Activated naive CD4-positive, alpha-beta T cell treated with anti-CD3 and anti-CD28 coated beads, Interleukin-2, amount 50 U/mL, for 16 hours (primary cell): ENCODE measurements around the gene LRIG1.

Experiments used
- DNase-seq: peaks from one replicate; pipeline ENCODE4 v3.0.0-alpha.2; 2020

The LRIG1 gene

GRCh38 chr3:66500576-66501482 lies at the start of gene LRIG1:
LRIG1 (minus strand) TSS chr3:66501022; CDS start chr3:66500407, 615 bp downstream.
- DNase-seq: peak; percentile 99

DNA sequence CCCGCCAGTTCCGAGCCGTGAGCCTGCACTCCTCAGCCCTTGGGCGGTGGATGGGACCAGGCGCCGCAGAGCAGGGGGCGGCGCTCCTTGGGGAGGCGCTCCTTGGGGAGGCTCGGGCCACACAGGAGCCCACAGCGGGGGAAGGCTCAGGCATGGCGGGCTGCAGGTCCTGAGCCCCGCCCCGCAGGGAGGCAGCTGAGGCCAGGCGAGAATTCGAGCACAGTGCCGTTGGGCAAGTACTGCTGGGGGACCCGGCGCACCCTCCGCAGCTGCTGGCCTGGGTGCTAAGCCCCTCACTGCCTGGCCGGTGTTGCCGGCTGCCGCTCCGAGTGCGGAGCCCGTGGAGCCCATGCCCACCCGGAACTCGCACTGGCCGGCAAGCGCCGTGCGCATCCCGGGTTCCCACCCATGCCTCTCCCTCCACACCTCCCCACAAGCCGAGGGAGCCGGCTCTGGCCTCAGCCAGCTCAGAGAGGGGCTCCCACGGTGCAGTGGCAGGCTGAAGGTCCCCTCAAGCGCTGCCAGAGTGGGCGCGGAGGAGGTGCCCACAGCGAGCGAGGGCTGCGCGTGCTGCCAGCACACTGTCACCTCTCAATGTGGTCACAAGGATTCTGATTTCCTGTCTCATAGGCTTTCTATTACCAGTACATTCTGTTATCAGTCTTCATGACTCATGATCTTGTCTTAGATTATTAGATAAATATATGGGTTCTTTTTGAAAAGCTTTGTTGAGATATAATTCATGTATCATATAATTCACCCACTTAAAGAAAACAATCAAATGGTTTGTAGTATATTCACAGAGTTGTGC lies 44.0 kb upstream of the LRIG1 start:
- no peak for DNase-seq

GRCh38 chr3:66542153-66542552 lies 41.3 kb upstream of the LRIG1 start:
- no peak for DNase-seq

- DNase-seq: no peak
These were observed 38.7 kb upstream of the LRIG1 start for GRCh38 chr3:66539466-66539989.

GRCh38 chr3:66538390-66538789 lies 37.6 kb upstream of the LRIG1 start:
- DNase-seq: no peak

DNA sequence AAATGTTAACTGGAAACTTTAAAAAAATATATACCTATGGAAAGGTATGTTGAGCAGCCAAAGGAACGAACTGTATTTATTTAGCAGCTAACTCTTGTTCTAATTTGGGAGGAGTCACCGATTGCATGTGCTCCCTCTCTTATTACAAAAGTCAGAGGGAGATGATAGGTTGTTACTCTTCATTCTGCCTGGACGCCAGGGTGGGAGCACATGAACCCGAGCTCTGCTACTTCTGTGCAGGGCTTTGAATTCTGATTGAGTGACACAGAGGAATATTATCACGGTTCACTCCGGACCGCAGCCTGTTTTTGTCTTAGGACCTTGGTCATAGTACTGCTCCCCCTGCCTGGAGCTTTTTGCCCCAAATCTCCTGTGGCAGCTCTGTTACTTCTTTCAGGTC lies 36.9 kb upstream of the LRIG1 start:
- DNase-seq: no peak

DNA sequence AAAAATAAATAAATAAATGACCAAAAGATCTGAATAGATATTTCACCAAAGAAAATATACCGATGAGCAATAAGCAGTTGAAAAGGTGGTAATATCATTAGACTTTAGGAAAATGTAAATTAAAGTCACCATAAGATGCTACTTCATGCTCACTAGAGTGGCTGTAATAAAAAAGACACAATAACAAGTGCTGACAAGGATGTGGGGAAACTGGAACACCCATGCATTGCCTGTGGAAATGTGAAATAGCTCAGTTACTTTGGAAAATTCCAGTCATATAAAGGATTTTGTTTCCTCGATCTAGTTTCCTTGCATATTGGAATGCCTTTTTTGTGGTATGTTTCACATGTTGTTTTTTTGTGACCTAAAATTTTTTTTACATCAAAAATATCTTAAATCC lies 36.0 kb upstream of the LRIG1 start:
- DNase-seq: no peak

- no peak for DNase-seq
These were observed 33.6 kb upstream of the LRIG1 start for GRCh38 chr3:66534304-66534845.

GRCh38 chr3:66532613-66533012 lies 31.8 kb upstream of the LRIG1 start:
- no peak for DNase-seq

DNA sequence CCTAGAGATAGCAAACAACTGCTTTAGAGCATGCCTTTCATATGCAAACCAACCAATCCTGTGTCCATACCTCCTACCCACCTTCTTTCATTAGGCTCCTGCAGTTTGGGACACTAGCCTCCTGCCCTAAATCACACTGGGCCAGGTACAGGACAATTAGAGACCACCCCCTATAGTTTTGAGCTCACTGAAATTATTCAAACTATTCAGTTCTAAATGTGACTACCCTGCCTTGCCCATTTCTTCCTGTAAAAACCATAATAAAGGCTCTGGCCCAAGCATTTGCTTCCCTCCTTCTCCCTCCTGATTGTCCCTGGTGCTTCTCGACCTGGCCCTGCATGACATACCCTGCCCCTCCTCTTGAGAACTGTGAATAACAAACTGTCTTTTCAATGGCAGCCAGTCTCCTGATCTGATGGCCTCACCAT lies 31.4 kb upstream of the LRIG1 start:
- no peak for DNase-seq

DNA sequence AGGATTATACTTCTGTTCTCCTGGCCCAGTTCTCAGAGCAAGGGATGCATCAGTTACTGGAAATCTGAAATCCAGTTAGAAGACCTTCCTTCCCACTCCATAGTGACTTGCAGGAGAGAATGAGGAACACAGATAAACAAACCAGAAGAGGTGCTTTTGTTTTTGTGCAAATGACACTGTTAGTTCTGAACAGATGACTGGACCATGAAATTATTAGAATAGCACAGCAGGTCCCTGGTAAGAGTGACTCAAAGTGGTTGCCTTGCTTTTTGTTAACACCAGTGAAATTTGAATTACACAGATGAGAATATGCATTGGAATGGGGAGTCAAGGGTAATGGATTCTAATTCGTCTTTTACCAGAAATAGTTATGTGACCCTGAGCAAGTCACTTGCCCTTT lies 30.4 kb upstream of the LRIG1 start:
- DNase-seq: no peak

DNA sequence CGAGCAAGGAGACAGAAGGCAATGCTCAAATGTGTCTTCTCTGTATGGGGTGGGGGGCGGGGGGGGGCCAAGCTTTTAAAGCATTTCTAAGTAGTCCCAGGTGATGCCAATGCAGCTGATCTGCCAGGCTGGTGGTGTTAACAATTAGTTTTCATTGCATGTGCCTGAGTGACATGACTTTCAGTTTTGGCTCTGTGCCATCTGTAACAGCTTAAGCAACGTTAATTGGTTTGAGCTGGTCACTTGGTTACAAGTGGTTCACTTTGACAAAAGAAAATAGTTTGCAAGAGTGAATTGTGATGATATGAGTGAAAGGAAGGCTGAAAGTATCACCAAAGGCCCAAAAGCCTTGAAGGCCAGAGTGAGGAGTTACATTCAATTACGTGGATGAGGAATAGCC lies 26.4 kb upstream of the LRIG1 start:
- DNase-seq: no peak

DNA sequence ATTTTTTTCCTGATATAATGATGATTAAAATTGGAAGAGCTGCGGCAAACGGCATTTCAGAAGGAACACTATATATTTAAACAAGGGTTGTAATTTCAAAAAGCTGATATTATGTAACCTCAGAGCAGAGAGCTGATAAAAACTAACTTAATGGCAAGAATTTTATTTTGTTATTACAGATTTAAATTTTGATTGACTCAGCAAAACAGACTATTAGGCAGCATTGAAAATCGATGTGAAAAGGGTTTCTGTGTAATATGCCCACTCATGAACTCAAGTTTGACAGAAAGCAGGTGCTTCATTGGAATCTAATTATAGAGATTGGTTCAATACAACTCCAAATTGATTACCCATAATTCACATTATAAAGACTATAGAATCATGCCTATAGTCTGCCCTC lies 24.9 kb upstream of the LRIG1 start:
- DNase-seq: no peak

GRCh38 chr3:66520724-66521123 lies 19.9 kb upstream of the LRIG1 start:
- no peak for DNase-seq

DNA sequence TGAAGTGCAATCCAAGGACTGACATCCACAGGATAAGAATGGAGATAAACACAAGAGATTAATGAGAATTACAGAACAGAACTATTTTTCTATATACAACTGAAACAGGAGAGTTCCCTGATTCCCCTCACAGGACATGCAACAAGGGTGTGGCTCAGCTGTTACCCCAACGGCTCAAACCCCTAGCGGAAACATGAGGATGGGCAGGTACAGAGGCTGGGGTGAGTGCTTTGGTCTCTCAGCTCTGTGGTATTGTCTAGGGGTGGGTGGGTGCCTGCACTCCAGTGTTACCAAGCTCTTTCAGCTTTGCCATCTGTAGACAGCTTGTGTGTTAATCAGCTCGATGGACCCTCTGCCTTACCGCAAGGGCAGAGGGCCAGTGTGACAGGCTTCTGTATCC lies 17.8 kb upstream of the LRIG1 start:
- no peak for DNase-seq

- no peak for DNase-seq
These were observed 17.3 kb upstream of the LRIG1 start for GRCh38 chr3:66518126-66518525.

DNA sequence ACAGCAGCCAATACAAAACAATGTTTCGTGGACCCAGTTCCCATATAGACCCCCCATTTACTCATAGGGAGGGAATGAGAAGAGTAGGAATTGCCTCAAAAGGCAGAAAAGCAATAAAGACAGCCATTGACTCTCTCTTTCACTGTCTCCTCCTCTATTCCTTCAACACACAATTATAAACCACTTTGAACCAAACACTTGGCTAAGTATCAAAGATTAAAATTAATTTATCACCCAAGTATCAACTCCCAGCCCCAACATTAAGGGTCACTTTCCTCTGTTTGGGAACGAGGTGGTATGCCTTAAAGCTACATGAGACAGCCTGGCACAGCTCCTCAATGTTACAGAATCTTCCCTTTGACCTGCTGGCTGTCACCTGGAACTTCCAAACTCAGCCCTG lies 16.4 kb upstream of the LRIG1 start:
- DNase-seq: no peak

DNA sequence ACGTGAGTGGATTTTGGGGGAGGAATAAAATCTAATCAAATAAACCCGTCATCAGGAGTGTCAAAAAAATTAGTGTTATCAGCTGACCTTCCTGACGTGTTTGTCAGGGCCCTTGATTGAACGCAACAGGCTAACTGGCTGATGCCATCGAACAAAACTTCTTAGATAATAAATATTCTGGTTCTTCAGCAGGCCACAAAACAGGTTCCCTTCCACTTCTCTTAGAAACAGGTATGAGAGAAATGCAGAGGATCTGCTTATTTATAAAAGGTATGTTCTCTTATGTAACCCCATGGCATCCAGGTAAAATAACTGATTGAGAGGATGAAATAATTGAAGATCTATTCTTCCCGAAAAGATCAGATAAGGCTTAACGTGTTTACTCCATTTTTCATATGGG lies 7.6 kb upstream of the LRIG1 start:
- DNase-seq: no peak

GRCh38 chr3:66507423-66508260 lies 6.8 kb upstream of the LRIG1 start:
- no peak for DNase-seq

DNA sequence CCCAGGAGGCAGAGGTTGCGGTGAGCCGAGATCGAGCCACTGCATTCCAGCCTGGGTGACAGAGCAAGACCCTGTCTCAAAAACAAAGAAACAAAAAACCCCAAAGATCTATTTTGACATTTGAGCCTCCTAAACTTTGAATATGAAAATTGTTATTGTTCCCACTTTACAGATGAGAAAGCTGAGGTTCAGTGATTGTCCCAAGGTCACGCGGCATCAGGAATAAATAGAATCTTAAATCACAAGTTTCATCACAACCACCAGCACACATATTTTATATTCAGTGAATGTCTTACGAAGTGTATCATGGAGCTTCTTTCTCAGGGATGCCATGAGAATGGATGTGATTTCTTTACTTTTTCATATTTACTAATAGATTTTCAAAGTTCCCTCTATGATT lies 5.3 kb upstream of the LRIG1 start:
- DNase-seq: no peak

DNA sequence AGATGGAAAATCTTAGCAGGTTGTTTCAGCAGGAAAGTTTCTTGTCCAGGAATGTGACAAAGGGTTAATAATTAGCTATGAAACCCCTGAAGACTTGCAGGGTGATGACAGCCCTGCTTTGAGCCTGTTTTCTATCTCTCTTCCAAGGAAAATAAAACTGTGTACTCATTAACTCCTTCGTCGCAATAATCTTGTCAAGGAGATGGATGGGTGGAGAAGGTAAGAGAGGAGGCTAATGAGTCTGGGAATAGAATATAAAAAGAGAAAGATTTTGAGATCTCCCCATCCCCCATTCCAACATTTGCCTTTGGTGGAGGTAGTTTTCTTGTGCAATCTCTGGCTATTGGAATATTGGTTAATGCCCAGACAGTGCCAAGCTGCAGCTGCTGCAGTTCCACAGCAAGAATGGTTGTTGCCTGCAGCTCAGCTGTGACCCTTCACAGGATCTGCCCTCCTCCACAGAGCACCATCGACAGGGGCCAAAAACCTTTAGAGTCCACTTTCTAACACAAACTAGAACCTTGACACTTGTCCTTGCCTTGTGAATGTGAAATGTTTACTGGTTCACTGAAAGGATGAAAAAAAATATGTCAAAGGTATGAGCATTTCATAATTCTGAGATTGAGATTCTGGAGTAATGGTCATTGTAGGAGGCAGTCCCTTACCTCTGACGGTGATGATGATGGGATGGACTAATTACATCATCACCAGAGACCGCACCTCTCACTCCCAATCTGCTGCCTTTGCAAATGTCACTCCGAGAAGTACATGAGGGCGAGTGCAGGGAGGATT lies 4.2 kb upstream of the LRIG1 start:
- no peak for DNase-seq

- no peak for DNase-seq
These were observed 2.2 kb upstream of the LRIG1 start for GRCh38 chr3:66502981-66503380.
